Fibroblast of skin of abdomen (primary cell): ENCODE results near the gene SUPT3H.
"Not testable (repeated sequence)": the region's sequence is repeated elsewhere in the genome, so short reads cannot be mapped to it uniquely, and the experiment has no call there.

Experiments
- DNase-seq: peaks from one replicate; pipeline ENCODE4 v3.0.0-alpha.2; 2013

Gene SUPT3H

DNA sequence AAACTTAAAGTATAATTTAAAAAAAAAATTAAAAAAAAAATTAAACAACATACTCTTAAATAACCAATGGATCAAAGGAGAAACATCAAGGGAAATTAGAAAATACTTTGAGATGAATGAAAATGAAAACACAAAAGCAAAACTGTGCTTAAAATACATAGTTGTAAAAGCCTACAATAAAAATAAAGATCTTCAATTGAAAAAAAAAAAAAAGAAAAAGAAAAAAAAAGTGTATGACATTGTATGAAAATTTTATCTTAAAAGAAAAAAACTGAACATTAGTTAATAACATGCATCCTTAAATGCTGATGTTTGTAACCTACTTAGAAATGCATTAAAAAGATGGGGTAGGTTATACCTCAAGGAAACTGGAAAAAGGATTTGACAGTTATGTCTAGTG, 501.1 kb downstream of the SUPT3H start:
- not testable (repeated sequence) for DNase-seq

GRCh38 chr6:44869321-44869897, 508.3 kb downstream of the SUPT3H start:
- no peak for DNase-seq

GRCh38 chr6:44868910-44869309, 508.8 kb downstream of the SUPT3H start:
- DNase-seq = no peak

DNA sequence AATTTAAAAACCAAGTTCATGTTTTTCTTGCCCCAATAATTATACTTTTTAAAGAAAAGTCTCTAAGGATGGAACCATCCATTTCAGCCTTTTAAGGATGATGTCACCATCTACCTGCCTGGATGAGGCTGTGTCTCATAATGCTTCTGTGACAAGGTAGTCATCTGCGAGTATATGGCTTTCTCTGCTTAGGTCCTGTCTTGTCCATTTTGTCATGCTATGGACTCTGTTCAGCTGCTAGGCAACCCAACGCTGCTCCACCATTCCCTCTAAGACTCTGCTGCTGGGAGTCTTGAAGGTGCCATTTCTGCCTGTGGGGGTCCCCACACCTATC, 509.4 kb downstream of the SUPT3H start:
- DNase-seq = no peak

DNA sequence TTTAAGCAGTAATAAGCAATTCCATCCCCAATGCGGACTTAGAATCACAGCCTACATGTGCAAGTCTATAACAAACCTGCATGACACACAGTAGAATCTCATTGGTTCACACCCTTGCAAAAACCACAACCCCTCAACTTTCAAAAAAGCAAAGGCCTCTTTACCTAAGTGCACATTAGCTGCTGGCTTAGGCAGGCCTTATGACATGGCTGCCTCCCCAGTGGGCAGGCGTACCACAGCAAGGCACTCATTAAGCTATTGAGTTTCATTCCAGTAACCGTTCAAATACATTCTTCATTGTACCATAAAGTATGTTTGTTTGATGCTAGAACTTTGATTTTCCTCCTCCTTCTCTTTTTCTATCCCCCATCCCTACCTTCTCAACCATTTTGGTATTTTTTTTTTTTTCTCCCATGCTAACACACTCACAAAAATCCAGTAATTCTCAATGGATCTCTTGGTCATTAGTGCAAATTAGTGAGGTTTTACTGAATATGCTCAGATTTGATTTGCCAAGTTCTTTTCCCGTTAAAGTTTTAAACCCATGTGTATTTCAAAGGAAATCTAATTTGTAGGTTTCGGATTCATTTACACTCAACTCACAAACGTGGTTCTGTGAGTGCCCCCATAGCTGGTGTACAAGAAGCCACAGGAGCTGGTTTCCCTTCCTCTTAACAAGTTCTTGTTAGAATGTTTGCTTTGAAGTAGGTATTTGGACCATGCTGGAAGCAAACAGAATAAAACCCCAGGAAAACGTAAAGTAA, 510.0 kb downstream of the SUPT3H start:
- DNase-seq = no peak

DNA sequence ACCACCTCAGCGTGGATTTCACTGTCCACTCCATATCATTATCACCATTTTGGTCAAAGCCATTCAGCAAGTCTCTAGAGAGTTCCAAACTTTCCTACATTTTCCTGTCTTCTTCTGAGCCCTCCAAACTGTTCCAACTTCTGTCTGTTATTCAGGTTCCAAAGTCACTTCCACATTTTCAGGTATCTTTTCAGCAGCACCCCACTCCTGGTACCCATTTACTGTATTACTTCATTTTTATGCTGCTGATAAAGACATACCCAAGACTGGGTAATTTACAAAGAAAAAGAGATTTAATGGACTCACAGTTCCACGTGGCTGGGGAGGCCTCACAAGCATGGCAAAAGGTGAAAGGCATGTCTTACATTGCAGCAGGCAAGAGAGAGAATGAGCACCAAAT, 512.5 kb downstream of the SUPT3H start:
- DNase-seq = not testable (repeated sequence)

DNA sequence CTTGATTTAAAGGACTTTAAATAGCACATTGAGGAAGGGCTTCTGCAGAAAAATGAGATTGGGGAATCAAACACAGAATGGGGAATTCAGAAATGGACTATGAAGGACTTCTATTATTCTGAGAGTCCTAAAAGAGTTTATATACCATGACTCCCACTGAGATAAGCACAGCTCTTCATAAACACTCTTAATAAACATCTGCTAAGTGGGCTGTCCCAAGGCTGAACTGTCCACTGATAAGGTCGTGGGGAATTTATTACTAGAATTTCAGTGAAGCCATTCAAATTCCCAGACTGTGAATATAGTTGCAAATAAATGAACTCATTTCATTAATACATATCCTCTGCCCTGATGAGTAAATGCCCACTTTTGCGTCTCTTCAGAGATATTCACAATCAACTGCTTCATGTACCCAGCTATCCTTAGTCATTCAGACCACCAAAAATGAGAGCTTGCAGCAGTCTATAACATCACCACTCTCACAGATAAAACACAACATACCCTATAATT, 517.8 kb downstream of the SUPT3H start:
- no peak for DNase-seq

DNA sequence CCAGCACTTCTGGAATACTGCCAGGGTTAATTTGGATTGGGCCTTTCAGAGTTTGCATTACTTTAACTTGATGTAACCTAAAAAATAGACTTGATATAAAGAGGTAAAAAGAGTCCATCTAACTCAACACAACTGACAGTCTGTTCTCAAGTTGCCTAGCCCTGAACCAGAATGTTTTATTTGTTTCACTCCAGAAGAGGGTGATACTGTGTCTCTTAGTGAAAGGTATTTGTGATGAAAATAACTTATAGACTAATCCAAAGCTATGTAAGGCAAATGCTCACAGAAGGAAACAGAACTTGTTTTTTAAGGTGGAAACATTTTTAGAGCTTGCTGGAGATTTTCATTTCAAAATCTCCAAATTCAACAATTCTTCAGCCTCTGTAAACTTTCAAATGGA, 518.7 kb downstream of the SUPT3H start:
- DNase-seq = peak; percentile 40

- DNase-seq = peak; percentile 14
Observed at GRCh38 chr6:44856479-44856878, 521.3 kb downstream of the SUPT3H start.

GRCh38 chr6:44855562-44856411, 521.9 kb downstream of the SUPT3H start:
- DNase-seq = peak; percentile 84

GRCh38 chr6:44854712-44855443, 522.9 kb downstream of the SUPT3H start:
- DNase-seq = no peak

DNA sequence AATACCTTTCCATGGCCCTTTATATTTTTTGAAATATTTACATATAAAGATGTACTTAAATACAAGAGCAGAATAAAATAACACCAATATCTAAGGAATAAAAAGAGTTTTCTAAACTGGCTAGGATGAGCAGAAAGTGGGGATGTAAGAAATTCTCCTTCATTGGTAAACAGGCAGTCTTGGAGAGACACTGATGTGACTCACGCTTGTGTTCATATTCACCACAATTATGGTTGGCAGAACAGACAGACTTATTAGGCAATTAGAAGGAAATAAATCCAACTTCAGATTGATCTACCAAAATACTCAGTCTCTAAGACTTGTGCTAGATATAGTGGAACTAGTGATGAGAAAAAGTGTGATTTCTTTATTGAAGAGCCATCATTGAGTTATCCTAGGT, 526.6 kb downstream of the SUPT3H start:
- peak; percentile 61 for DNase-seq

DNA sequence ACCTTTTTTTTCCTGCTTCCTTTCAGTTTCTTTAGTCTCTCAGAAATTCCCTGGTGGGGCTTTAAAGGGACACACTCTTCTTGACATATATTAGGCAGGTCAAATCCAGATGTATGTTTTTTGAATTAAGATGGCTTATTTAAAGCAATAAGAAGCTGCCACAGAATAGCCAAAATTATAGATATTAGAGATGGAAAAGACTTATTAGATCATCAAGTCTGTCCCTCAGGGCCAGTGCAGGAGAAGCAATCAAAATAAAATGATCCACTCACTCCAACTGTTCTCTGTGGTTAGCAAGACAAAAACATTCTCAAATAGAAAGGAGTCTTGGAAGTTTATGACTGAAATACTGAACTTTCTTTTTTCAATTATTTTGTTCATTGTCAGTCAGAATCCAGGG, 527.4 kb downstream of the SUPT3H start:
- DNase-seq = no peak

GRCh38 chr6:44849806-44850205, 527.9 kb downstream of the SUPT3H start:
- no peak for DNase-seq

GRCh38 chr6:44843734-44844133, 534.0 kb downstream of the SUPT3H start:
- no peak for DNase-seq

DNA sequence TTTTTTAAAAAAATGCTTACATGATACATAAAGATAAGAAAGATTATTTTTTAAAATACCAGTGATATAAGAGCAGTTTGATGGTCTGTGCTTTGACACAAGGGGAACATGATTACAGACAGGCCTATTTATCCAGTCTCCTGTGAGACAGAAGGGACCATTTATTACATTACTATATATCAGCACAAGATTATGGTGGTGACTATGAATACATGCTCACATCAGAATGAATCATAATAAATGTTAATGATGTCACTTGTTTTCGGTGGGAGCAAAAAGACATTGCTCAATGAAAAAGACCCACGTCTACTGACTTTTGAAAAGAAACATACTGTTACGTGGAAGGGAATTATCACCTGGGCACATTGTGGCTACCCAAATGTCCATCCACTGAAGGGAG, 535.1 kb downstream of the SUPT3H start:
- DNase-seq = no peak

- DNase-seq = no peak
Observed at GRCh38 chr6:44841829-44842228, 535.9 kb downstream of the SUPT3H start.

- no peak for DNase-seq
Observed at GRCh38 chr6:44837741-44838140, 540.0 kb downstream of the SUPT3H start.

DNA sequence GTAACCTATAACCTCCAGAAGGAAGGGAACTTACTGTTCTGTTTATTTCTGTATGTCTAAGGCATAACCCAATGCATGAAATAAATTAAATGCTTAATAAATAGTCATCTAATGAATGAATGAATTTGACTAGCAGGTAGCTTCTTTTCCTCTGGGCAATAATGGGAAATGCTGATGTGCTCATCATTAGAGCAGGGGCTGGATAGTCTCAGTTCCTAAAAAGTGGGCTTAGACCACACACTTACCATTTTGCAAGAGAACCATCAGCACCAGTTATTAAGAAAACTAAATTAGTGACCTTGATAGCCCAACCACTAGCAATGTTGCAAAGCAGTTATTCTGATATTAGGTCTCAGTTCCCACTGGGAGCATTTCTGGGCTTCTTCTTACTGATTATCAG, 540.5 kb downstream of the SUPT3H start:
- DNase-seq = no peak

- DNase-seq = no peak
Observed at GRCh38 chr6:44833248-44833647, 544.5 kb downstream of the SUPT3H start.

DNA sequence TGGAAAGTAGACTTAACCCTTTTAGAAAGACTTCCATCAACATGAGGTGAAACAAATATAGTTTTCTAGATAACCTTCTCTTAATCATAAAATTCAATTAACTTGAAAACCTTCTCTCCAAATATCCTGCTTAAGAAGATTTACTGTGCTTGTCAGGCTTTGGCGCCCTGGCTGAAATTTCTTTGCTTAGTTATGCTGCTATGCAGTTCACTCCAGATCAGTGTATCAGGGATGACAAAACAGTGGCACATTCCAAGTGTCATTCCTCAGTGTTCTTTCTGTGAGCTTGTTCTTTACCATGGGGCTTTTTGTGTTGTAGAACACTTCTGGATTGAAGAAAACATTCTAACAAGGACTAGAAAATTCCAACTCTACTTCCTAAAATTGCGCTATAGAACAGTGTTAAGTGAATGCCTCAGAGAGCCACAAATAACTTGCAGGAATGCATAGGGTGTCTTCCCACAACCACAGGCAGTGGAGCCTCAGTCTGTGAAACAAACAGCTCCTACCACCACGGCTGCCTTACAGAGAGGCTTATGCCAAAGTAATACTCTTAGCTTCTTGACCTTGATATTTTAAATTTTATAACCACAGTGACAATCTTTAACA, 546.6 kb downstream of the SUPT3H start:
- DNase-seq = peak; percentile 90

GRCh38 chr6:44829836-44830235, 547.9 kb downstream of the SUPT3H start:
- DNase-seq = peak; percentile 76
